GM08714 (cell line): Measurements from ENCODE around the gene RET.

ENCODE experiments used
- H3K4me3 ChIP-seq: fragments of 200-500 bp; sonication (Bioruptor generic); 2 replicates; pipeline ENCODE4 v1.5.1; 2014; ENCODE audit warnings: mild to moderate bottlenecking, low read length, inconsistent platforms
- ZNF274 ChIP-seq: IDR thresholded peaks from 2 replicates; pipeline ENCODE4 v1.6.1; 2012; ENCODE audit warnings: mild to moderate bottlenecking, low read depth, low read length

The RET gene

DNA sequence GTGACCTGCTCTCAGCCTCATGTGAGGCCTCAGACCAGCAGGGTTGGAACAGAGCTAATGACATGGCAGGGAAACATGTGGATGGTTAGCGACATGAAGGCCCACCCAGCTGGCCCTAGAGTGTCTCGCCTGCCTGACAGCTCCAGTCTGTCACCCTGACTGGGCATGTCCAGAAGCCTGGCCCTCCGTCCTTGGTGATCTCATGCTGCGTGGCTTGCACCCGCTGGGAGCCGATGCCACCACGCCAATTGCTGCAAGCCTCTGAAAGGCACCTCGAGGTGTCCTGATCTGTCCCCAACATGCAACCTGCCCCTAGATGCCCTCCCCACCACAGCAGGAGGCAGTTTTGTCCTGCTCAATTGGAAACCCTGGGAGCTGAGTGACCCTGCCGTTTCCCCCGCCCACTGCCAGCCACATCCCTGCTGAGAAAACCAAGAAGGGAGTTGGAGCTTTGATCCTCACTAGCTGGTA, 27.8 kb upstream of the RET start:
- H3K4me3 ChIP-seq = no peak overlapping the region
- no peak for TF ChIP-seq ZNF274

DNA sequence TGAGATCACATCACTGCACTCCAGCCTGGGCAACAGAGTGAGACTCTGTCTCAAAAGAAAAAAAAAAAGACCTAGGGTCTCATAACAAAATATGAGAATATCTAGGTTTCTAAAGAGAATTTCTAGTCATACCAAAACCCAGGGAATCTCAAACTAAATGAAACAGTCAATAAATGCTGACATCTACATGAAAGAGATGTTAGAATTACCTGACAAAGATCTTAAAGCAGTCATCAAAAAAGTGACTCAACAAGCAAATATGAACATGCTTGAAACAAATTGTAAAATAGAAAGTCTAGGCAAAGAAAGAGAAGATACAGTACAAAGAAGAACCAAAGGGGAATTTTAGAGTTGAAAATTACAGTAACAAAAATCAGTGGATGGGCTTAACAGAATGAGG, 26.9 kb upstream of the RET start:
- no peak overlapping the region for H3K4me3 ChIP-seq
- no peak for TF ChIP-seq ZNF274

GRCh38 chr10:43053825-43054224, 23.0 kb upstream of the RET start:
- no peak for TF ChIP-seq ZNF274
- H3K4me3 ChIP-seq = no peak overlapping the region

- TF ChIP-seq ZNF274 = no peak
- no peak overlapping the region for H3K4me3 ChIP-seq
Measured at GRCh38 chr10:43054593-43054992, 22.3 kb upstream of the RET start.

DNA sequence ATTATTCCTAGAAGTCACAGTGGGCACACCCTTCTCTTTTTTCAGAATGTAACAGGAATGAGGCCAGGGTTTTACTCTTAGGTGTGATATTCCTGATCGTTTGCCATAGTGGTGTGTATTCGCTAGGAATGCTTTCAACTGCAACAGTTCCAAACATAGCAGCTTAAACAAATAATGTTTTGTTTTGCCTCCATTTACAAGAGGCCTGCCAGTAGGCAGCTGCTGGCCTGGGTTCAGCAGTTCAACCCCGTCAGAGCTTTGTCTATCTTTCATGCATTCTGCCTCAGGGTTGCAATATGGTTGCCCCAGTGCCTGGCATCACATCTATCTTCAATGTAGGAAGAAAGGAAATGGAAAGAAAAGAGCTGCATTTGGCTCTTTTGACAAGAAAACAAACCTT, 21.7 kb upstream of the RET start:
- H3K4me3 ChIP-seq = no peak overlapping the region
- TF ChIP-seq ZNF274 = no peak

GRCh38 chr10:43055991-43056567, 20.8 kb upstream of the RET start:
- H3K4me3 ChIP-seq = no peak overlapping the region
- TF ChIP-seq ZNF274 = no peak

- no peak overlapping the region for H3K4me3 ChIP-seq
- TF ChIP-seq ZNF274 = no peak
Measured at GRCh38 chr10:43056568-43057011, 20.3 kb upstream of the RET start.

- no peak for TF ChIP-seq ZNF274
- H3K4me3 ChIP-seq = no peak overlapping the region
Measured at GRCh38 chr10:43057231-43057711, 19.6 kb upstream of the RET start.

DNA sequence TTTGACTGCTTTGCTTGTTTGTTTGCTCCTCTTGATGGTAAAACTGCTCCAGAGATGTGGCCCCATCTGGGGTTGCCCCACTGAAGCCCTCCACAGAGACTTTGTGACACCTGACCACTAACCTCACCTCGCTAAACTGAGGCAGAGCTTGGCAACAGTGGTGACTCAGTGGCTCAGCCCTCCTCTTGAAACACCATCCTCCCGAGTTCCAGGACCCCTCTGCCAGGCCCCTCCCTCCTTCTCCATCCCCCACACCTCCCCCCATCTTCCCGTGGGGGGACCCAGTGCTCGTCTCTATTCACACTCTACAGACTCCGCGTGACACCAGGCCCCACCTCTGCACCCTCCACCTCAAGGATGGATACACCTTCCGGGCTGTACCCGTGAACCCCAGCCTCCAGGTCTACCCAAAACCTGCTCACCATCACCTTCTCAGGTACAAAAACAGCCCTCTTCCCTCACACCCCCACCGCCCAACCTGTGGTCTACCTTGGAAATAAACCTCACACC, 19.0 kb upstream of the RET start:
- no peak overlapping the region for H3K4me3 ChIP-seq
- no peak for TF ChIP-seq ZNF274

DNA sequence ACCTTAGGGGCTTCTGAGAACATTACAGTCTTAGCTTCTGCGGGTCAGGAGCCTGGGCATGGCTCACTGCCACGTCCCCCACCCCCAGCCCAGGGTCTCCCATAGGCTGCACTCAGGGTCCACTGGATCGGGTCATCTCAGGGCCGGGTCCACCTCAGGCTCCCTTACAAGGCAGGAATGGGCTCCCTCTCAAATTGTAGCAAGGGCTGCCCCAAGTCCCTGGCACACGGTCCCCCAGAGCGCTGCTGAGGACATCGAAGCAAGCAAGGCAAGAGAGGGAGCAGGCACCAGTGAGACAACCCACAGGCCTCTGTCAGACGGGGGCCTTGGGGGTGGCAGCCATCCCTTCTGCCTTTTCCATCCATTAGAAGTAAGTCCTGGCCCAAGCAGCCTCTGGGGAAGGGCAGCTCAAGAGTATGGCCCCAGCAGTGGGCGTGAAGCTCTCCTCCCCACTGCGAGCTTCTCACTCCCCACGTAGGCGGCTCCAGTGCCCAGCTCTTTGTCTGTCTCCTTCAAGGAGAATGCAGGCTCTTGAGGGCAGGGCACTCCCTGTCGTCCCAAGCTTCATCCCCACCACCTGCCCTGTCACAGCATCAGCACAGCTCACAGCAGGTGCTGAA, 18.0 kb upstream of the RET start:
- no peak overlapping the region for H3K4me3 ChIP-seq
- TF ChIP-seq ZNF274 = no peak

- H3K4me3 ChIP-seq = no peak overlapping the region
- no peak for TF ChIP-seq ZNF274
Measured at GRCh38 chr10:43059336-43059720, 17.5 kb upstream of the RET start.

- TF ChIP-seq ZNF274 = no peak
- H3K4me3 ChIP-seq = no peak overlapping the region
Measured at GRCh38 chr10:43059828-43060227, 17.0 kb upstream of the RET start.

- TF ChIP-seq ZNF274 = no peak
- no peak overlapping the region for H3K4me3 ChIP-seq
Measured at GRCh38 chr10:43060291-43060690, 16.6 kb upstream of the RET start.

DNA sequence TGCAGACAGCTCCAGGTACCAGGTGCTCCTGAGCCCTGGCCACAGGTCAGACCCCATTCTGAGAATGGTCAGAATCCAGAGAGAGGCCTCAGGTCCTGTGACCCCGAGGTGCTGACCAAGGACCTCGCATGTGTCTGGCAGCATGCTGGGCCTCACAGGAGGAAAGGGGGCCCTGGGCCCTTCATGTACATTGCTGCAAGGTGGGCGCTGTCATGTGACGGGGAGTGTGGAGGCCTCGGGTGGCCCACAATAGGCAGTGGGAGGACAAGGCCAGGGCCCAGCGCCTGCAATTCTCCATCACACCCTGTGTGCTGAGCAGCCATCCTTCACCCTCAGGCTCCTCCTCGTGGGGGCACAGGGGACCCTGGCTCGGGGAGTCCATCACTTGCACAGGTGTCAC, 15.5 kb upstream of the RET start:
- TF ChIP-seq ZNF274 = no peak
- H3K4me3 ChIP-seq = no peak overlapping the region

- TF ChIP-seq ZNF274 = no peak
- no peak overlapping the region for H3K4me3 ChIP-seq
Measured at GRCh38 chr10:43061760-43062159, 15.1 kb upstream of the RET start.
